NCI-H748 (cell line): ENCODE results near the gene STPG4.
"Not testable (repeated sequence)": the region's sequence is repeated elsewhere in the genome, so short reads cannot be mapped to it uniquely, and the experiment has no call there.

ENCODE experiments used
- DNase-seq: peaks from one replicate; lab custom pipeline; 2025; ENCODE audit not compliant: unreplicated experiment; lab: John Stamatoyannopoulos, UW

STPG4 gene

DNA sequence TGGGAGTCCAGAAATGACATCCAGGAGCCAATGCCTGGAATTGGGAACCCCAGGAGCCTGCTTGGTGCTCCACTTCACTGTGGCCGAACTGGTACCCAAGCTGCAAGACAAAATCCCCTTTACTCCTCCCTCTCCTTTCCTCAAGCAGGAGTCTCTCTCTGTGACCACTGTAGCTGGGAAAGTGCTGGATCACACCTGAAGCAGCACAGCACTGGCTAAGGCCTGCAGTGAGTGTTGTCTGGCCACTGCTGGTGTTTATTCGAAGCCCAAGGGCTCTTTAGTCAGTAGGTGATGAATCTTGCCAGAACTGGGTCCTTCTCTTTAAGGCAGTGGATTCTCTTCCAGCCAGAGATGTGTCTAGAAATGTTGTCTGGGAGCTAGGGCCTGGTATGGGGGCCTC is 26.4 kb downstream of the STPG4 start:
- DNase-seq = no peak

- DNase-seq = no peak
Observed at GRCh38 chr2:47127862-47128543, 27.1 kb downstream of the STPG4 start.

GRCh38 chr2:47126783-47127182 is 28.3 kb downstream of the STPG4 start:
- no peak for DNase-seq

- DNase-seq = not testable (repeated sequence)
Observed at GRCh38 chr2:47124740-47125139, 30.4 kb downstream of the STPG4 start.

DNA sequence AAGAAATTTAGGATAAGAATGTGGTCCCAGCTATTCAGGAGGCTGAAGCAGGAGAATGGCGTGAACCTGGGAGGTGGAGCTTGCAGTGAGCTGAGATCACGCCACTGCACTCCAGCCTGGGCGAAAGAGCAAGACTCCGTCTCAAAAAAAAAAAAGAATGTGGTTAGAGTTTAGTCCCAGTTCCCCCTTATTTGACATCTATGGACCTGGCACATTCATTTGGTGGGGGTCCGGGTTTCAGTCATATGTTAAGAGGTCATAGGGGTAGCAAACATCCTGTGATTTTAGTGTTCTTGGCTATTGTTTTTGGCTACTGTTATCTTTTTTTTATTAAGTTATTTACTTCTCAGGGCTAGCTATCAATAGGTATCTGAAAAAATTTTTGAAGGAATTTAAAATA is 34.7 kb downstream of the STPG4 start:
- DNase-seq = not testable (repeated sequence)

GRCh38 chr2:47119001-47119400 is 36.1 kb downstream of the STPG4 start:
- no peak for DNase-seq

GRCh38 chr2:47118581-47118980 is 36.5 kb downstream of the STPG4 start:
- no peak for DNase-seq

DNA sequence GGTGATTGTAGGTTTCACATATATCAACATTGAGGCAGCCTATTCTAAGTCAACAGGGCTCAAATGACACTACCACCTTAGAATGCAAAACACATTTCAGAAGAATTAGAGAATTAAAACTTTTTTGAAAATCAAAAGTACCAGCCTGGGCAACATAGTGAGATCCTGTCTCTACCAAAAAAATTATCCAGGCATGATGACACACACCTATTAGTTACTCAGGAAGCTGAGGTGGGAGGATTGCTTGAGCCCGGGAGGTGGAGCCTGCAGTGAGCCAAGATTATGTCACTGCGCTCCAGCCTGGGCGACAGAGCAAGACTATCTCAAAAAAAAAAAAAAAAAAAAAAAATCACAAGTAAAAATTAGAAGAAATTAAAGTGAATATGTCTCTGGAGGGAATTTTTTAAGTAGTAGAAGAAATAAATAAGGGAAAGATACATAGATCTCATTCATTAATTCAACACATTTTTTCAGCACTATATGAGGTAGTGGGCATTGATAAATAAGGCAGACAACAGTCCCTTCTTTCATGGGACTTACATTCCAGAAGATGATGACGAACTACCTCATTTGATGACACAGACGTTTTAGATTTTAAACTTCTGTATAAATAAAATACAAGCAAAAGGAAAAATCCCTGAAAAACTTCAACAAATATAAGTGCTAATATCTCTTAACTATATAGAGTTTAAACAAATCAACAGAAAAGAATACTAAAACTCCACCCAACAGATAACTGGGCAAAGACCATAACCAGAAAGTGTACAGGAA is 42.3 kb downstream of the STPG4 start:
- DNase-seq = no peak

DNA sequence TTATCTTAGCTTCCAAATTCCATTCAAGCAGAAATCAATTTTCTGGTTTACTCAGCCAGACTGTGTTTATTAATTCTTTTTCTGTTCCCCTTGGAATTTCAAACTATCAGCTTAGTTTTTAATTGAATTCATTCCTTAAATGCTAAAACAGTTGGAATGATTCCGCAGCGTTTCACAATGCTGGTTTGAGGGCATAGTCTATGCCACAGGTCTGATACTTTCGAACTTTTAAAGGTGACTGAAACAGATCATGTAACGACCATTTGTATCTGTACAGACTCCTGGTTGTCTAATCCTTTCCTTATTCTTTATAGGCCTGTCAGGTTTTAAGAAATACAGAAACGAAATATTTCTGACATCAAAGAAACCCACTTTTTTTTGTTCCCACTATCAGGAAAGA is 45.4 kb downstream of the STPG4 start:
- DNase-seq = no peak

- DNase-seq = no peak
Observed at GRCh38 chr2:47109007-47109375, 46.1 kb downstream of the STPG4 start.

DNA sequence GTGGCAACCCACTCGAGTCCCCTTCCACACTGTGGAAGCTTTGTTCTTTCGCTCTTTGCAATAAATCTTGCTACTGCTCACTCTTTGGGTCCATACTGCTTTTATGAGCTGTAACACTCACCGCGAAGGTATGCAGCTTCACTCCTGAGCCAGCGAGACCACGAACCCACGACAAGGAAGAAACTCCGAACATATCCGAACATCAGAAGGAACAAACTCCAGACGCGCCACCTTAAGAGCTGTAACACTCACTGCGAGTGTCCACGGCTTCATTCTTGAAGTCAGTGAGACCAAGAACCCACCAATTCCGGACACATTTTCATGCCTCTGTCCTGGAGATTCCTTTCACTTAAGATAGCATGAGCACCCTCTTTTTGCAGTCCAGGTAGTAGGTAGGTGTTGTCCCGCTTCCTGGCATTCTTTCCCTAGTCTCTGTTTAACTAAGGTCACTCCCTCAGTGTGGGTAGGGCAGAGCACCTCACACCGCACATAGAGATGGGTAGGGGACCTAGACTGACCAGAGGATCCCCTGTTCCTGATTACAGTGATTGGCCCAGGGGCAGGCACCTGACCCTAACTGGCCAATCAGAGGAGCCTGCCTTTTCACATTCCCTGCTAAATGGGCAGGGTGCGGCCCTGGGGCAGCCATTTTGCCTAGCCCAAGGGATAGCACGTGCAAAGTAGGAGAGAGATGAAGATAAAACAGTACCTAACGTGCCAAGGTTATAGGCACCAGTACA is 46.7 kb downstream of the STPG4 start:
- not testable (repeated sequence) for DNase-seq

- DNase-seq = not testable (repeated sequence)
Observed at GRCh38 chr2:47107201-47107600, 47.9 kb downstream of the STPG4 start.

- DNase-seq = not testable (repeated sequence)
Observed at GRCh38 chr2:47106231-47106630, 48.9 kb downstream of the STPG4 start.

- DNase-seq = not testable (repeated sequence)
Observed at GRCh38 chr2:47099712-47100111, 55.4 kb downstream of the STPG4 start.

DNA sequence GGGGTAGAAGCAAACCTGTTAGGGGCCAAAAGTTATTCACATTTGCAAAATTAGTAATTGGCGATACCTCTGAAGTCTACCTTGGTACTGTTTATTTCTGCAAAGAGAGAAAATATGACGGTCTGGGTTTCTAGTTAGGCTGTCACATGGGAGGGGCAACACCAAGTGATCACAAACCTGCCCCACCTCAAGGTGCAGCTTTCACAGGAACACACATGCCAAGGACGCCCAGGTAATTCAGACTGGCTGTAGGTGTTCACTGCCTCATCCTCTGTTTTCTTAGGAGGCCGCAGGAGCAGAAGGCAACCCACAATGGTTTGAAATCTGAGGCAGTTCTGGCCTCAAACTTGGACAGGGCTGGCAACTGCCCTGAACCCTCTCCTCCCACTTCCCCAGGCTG is 56.2 kb downstream of the STPG4 start:
- no peak for DNase-seq

GRCh38 chr2:47097563-47097962 is 57.5 kb downstream of the STPG4 start:
- no peak for DNase-seq

DNA sequence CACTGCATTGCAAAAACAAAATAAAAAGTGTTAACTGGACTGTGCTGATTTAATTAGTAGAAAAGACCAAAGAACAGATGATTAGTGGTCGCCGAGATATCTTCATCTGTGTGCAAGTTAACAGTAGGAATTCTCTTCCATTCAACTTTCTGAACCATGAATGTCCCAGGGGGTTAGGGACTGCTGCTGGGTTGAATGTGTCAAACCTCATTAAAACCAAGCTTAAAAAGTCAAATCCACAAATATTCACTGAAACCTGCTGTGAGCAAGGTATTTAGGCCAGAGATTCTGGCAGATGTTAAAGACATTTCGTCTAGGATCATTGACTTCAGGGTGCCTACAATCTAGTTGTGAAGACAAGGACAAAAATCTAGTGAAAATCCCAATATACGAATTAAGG is 58.7 kb downstream of the STPG4 start:
- no peak for DNase-seq

DNA sequence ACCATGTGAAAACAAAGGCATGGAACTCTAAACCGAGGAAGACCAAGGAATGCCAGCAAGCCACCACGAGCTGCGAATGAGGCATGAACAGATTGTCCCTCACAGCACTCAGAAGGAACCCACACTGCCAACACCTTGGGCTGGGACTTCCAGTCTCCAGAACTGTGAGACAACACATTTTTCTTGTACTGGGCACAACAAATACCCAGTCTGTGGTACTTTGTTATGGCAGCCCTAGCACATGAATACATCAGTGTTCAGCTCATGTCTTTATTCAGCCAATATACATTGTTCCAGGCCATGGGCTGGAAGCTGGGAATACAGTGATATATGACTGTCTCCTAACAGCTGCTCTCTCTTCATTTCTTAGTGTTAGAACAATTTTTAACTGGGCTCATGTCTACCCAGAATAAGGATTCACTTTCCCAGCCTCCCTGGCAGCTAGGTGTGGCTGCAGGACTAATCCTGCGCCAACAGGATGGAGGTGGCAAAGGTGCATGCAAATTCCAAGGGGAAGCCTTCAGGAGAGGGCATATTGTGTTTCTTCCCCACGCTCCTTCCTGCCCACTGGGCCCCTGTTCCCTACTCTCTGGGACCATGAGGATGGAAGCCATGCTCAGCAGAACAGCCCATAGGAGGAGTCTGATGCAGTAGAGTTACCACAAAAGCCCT is 59.6 kb downstream of the STPG4 start:
- DNase-seq = no peak

DNA sequence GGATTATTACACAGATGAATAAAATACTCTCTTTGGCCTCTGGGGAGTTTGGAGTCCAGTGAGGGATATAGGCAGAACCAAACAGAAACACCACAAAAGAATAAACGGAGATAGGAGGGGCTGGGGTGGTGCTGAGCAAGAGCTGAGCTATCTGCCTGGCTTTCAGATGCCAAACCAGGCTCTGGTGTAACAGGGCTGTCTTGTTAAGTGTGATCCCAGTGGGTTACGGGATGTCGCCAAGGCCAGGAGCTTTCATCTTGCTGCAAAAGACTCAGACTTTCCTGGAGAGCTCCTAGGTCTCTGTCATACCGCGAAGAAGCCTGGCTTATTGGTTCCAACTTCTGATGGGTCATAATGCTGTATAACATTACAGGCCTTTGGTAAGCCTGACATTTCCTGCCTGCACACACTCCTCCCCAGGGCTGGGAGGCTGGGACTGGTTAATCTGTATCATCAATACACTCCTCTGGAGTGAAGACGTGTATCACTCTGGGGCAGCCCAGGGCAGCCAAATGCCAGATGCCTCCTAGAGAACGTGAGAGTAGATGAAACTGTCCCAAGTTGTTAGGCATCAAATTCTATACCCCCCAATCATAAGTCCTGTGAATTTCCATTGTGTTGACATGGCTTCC is 60.5 kb downstream of the STPG4 start:
- no peak for DNase-seq

GRCh38 chr2:47093626-47094025 is 61.5 kb downstream of the STPG4 start:
- no peak for DNase-seq

DNA sequence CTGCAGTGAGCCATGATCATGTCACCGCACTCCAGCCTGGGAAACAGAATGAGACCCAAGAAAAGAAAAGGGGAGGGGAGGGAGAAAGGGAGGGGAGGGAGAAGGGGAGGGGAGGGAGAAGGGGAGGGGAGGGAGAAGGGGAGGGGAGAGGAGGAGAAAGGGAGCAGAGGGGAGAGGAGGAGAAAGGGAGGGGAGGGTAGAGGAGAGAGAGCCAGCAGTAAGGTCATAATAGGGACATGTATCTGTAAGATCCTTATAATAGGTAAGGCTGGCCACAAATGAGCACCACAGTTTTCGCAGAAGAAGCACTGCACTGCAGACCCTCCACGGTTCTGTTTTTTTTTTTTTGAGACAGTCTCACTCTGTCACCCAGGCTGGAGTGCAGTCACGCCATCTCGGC is 62.6 kb downstream of the STPG4 start:
- no peak for DNase-seq
